T-helper 2 cell treated with Interferon-gamma antibody and Interleukin-4, amounts not matched to agents 100 ng/mL and 5 ng/mL, for 36 hours (primary cell): ENCODE measurements around the gene KLK13. TPM values are rescaled to one million over a fixed set of nuclear protein-coding genes. Genes with fewer than 3 reads are reported as not detected.

Experiments used
- intact Hi-C: fragments of 100-400 bp; cut with micrococcal nuclease; formaldehyde crosslinking; loops from one replicate; pipeline ENCODE4 v1.15.1; 2023
- total RNA-seq: library from RNA; stranded (reverse); gene quantifications from 2 replicates; pipeline ENCODE4 v1.2.3, GENCODE V29; 2022

KLK13 gene
- total RNA-seq, 1 donor from 2014 or later, result not detected

DNA sequence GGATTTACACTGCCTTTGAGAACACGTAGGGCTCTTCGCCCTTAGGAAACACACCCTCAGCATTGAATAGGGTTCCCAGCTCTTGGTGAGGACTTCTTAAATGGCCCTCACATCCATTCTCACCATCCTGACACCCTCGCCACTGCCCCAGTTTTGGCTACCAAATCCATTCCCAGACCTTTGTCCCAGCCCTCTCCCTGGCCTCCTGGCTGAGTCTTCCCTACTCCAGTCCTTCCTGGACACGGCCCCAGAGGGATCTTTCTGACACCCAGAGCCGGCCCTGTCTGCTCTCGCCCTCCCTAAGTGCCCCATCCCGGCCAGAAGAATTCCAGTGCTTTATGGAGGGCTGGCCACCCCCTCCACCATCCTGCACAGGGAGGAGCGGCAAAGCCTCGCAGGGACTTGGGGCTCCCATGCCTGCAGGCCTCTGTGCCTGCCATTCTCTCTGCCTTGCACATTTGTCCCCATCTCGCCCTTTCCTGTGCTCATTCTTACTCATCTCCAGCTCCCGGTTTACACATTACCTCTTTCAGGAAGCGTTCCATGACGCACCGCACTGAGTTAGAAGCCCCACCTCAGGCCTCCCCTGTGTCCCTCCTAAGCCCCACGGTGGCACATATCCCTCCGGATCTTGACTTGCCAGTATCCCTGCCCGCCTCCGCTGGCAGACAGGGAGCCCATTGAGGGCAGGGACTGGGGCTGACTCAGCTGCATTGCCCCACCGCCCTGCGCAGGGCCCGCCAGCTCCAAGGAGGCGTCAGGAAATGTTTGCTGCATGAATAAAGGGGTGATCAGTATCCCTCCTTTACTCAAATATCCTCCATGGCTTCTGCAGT is 28.8 kb upstream of the KLK13 start:
- intact Hi-C loops, result no loop called here

DNA sequence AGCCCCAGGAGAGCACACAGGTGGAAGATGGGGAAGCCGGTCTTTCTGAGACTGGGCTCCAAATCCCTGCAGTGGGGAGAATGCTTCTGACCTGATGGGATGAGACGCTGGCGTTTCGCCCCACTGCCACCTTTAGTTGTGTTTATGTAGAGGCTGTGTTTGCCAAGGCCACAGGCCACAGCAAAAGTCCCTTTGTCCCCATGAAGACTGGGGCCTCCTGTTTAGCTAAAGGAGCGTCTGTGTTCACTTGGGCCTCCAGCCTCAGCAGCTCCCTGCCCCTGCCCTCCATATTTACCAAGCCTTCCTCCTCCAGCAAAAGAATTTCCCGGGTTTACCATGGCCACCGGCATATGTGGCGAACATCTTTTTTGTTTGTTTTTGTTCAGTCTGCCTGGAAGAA is 28.2 kb upstream of the KLK13 start:
- intact Hi-C loops, result no loop called here

DNA sequence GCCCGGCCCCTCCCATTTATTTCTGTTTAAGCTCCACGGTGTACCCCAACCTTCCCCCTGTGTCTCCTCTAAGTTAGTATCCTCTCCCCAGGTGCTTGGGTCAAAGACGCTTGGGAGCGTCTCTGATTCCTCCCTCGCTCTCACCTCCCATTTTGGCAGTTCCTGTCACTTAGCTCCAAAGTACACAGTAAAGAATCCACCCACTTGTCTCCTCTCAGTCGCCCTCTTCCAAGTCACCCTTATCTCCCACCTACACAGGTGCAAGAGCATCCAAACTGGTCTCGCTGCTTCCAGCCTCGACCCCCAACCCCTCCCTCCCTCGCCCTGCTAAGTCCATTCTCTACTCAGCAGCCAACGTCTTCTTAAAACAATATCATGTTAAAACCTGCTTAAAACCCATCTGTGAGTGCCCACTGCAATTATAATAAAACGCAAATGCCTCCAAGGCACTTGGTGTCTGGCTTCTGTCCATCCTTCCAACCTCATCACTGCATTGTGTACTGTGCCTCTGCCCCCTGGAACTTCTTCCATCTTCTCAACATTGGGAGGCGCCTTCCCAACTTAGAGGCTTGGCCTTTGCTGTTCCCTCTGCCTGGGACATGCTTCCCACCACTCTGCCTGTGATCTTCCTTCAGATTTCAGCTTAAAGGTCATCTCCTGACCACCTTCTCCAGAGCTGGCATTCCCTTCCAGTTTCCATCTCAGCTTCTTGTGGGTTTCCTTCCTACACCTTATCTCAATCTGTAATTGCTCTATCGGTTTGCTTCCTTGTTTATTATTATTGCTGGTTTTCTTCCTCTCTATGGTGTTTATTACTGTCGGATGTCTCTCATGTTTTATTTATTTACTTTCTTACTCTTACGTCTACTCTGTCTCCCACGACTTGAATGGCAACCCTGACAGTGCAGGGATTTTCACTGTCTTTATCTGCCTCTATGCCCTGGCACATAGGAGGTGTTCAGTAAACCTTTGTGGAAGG is 27.3 kb upstream of the KLK13 start:
- intact Hi-C loops, result no loop called here

DNA sequence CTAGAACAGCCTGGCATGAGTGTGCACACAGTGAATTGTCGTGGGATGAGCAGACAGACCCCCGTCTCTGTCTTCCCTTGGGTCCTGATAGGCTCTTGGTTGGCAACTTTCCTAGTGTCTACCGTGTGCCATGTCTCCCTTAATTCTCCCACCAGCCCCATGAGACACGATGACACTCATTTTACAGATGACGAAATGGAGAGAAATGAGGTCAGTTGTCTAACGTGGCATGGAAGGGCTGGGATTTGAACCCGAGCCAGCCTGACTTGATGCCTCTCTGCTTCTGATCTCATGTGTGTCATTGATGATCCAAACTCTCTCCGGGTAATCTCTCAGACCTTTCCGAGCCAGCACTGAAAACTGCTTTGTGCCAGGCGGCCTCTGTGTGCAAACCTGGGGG is 26.2 kb upstream of the KLK13 start:
- intact Hi-C loops, result no loop called here

DNA sequence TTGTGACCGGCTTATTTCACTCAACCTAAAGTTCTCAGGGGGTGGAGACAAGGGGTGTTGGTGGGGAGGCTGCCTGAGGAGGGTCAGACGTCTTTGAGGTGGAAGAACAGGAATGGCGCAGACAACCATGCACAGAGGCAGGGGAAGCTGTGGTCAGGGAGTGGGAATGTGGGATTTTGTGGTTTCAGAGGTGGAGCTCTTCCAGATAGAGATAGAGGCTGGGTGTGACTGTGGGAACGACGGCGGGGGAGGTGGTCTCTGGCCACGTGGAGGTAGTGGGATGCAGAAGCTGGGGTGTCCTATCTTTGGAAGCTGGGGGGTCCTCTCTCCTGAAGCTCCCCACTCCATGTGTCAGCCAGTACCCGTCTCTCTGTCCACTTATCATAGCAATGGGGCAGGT is 25.6 kb upstream of the KLK13 start:
- intact Hi-C loops, result no loop called here

DNA sequence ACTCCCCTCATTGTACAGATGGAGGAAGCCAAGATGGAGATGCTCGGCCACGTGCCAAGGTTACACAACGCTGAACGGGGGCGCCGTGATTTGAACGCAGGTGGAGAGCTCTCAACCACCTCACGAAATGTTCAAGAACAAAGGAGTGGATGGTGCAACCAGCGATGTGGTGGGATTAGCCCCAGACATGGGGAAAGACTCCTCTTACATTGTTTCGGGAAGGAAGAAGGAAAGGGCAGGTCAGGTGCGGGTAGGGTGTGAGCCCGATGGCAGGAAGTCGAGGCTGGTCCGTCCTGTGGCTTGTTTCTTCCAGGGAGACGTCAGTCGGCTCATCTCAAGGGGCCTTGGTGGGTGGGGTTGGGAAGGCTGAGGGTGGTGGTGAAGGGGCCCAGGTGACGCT is 24.9 kb upstream of the KLK13 start:
- intact Hi-C loops, result no loop called here

DNA sequence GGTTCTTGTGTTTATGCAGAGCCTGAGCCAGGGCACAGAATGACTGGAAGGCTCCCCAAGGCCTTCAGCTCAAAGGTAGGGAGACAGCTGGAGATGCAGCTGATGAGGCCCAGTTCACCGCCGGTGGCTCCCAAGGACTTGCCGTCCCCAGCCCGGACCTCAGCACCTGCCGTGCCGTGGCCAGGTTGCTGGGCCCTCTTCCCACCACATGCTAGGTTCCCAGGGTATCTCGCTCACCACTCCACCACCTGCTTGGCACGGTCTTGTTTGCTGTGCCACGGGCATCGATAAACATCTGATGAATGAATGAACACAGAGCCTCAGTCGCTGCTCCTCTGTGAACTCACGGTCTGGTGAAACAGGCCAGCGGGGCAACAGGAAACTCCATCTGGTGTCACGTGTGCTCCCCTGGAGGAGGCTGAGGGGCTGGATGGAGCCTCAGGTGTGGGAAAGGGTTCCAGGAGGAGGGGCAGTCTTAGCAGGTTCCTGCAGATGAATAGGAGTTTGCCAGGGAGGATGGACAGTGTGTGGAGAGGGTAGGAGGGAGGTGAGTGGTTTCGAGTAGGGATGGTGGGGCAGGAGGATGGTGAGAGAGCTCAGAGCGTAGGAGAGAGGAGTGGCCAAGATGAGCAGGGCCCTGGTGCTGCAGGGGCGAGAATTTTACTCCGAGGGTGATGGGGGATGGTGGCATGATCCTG is 21.4 kb upstream of the KLK13 start:
- intact Hi-C loops, result no loop called here

DNA sequence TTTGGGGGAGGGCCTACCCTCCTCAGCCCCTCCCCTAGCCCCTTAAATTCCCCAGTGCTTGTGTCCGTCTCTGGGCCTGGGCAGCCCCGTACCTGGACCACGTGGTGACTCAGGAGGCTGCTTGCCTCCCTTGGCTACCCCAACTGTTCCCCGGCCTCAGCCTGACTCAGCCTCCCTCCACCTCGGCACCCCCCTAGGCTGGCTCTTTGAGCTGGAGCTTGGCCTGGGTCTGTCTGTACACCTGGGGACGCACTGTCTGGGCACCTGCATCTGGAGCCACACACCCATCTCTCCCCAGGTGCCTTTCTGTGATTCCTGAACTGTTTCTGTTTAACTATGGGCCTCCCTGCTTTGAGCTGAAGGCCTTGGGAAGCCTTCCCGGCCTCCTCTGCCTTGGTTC is 19.6 kb upstream of the KLK13 start:
- intact Hi-C loops, result no loop called here

DNA sequence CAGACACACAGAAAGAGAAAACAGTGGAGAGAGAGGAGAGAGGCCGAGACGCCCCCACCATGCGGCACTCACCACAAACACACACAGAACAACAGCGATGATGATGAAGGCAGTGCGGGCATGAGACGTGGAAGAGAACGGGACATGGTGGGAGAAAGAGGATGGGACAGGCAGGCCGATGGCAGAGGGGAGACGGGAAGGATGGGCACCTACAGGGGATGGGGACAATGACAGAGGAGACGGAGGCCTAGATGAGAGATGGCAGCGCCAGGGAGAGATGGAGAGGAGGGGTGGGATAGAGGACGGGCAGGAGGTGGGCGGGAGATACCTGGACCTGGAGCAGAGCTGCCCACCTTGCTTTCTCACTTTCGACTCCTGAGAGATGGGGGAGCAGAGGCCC is 18.9 kb upstream of the KLK13 start:
- intact Hi-C loops, result no loop called here

DNA sequence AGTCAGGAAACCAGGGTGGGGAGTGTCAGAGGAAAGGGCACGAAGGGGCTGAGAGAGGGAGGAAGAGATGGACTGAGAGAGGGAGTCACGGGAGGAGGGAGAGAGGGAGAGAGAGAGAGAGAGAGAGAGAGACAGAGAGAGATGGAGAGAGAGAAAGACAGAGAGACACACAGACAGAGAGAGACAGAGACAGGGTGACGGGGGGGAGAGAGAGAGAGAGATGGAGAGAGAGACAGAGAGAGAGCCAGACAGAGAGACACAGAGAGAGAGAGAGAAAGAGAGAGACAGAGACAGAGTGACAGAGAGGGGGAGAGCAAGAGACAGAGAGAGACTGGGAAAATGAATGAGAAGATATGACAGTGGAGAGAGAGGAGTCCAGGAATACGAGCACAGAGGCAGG is 18.3 kb upstream of the KLK13 start:
- intact Hi-C loops, result no loop called here

DNA sequence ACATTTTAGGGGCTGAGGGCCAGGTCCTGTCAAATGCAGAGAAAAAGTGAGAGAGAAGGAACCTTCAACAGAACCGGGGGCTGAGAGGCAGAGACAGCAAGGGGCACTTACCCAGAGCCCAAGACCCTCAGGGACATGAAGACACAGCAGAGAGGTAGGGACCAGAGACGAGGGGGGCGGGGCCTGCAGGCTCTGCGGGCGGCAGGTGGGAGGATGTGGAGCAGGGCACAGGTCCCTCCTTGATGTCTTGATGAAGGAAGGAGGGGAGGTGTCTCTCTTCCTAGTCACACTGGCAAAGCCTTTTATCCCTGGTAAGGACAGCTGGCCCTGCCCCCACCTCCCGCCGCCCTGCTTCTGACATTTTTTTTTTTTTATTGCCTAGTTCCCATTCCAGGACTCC is 17.7 kb upstream of the KLK13 start, which contains the start of gene KLK14:
TSS of gene KLK14 (minus strand) at position 277 of the 400 bp plus-strand sequence. CDS start at position 4, 273 bp downstream.
- intact Hi-C loops, result no loop called here

DNA sequence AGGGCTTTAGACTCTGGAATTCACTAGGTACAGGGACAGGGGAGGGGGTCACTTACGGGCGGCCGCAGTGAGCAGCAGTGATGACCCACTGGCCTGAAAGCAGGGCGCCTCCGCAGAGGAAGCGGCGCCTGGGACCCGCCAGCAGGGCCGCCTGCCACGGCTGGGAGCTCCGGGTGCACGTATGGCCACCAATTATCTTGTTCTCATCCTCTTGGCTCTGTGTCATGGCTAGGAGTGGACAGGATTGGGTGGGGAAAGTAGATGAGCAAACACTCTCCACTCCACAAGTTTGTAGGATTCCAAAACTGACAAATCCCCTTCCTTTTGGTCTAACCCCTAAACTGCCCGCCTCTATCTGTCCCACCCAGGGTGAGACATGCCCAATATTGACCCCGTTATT is 16.6 kb upstream of the KLK13 start:
- intact Hi-C loops, result no loop called here

DNA sequence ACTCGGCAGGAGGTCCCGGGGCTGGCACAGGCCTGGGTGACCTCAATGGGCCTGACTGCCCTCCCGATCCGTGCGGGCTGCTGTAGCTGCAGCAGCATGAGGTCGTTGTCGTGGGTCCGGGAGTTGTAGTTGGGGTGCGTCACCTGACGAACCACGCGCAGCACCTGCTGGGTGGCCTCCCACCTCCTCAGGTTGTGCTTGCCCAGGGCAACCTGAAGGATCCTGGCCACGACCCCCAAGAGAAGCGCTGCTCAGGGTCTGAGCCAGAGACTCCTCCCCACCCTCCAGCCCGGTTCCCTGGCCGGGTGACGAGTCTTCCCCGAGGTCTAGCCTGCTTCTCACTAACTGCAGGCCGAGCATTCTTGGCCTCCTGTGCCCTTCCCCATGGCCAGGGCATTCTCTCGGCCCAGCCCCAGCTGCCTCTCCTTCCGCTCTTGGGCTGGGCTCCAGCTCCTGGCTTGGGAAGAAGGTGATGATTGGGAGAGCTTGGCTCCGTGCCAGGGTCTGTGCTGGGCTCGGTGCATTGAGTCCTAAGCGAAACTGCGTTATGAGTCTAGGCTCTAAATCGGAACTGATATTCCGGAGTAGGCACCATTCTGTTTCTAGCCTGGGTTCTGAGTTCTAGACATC is 14.7 kb upstream of the KLK13 start:
- intact Hi-C loops, result no loop called here

DNA sequence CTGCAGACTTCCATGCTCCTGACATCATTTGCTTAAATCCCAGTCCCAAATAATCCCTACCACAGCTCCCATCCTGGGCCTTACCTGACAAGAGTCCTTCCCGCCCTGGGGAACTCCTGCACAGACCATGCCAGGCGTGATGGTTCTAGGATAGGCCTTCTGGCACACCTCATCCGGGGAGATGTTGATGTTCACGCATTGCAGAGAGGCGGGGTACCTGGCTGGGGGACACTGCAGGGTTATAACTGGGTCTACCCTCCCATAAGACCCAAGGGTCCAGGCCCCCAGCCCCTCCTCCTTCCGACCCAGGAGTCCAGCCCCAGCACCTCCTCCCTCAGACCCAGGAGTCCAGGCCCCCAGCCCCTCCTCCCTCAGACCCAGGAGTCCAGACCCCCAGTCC is 13.8 kb upstream of the KLK13 start:
- intact Hi-C loops, result no loop called here

DNA sequence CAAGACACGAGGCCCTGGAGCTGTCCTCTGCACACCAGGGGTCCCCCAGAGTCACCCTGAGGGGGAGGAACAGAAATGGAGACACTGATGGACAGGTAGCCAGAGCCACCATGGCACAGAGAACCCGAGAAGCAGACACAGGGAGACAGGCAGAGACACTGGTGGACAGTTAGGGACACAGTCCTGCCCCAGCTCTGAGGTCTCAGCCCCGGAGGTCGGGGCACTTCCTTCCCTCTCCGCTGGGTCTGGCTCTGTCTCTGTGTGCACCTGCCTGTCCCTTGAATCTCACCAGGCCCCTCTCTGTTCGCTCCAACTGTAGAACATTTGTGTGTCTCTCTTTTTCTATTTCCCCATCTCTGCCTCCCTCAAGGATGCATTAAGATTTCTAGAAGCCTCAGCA is 13.2 kb upstream of the KLK13 start:
- intact Hi-C loops, result no loop called here

DNA sequence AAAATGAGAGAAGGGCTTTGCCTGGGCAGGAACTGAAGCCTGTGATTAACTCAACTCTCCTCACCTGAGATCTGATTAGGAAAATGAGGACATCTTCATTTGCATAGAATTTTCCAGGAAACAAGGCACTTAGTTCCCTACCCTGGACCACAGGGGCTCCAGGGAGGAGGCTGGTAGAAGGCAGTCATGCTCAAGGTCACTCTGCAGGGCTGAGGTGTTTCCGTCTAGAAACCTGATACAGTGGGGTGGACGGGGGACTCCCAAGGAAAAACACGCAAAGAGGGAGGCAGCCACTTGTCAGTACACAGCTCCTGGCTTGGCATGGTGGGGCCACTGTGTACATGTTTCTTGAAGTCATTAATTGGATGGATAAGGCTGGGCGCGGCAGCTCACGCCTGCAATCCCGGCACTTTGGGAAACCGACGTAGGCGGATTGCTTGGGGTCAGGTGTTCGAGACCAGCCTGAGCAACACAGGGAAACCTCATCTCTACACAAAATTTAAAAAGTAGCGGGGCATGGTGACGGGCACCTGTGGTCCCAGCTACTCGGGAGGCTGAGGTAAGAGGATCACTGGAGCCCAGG is 11.8 kb upstream of the KLK13 start:
- intact Hi-C loops, result no loop called here

DNA sequence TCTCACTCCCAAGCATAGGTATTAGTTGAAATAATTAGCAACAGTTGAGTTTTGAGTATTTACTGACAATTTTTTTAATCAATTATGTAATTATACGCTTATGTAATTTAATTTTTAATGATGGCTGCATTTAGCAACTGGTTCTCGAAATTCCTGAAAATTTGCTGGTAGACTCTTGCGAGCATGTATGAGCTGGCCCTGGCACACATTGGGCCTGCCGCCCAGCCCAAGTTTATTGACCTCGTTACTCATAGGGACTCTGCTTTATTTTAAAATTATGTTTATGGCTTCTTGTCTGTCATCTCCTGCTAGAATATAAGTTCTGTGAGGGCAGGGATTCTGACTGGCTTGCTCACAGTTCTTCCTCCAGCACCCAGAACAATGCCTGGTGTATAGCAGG is 11.1 kb upstream of the KLK13 start:
- intact Hi-C loops, result no loop called here

DNA sequence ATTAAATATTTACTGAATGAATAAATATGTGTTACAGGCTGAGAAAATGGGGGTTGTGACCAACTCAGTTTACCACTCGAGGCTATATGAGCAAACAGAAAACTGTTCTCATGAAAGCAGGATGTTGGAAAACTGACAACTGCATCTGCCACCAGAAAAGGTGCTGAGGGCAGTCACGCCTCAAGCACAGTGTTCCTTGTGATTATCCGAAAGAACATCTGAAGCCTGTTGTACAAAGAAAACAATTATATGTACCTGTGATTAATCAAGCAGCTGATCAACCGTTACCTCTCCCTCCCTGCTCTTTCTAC is 6.2 kb upstream of the KLK13 start:
- intact Hi-C loops, result no loop called here

DNA sequence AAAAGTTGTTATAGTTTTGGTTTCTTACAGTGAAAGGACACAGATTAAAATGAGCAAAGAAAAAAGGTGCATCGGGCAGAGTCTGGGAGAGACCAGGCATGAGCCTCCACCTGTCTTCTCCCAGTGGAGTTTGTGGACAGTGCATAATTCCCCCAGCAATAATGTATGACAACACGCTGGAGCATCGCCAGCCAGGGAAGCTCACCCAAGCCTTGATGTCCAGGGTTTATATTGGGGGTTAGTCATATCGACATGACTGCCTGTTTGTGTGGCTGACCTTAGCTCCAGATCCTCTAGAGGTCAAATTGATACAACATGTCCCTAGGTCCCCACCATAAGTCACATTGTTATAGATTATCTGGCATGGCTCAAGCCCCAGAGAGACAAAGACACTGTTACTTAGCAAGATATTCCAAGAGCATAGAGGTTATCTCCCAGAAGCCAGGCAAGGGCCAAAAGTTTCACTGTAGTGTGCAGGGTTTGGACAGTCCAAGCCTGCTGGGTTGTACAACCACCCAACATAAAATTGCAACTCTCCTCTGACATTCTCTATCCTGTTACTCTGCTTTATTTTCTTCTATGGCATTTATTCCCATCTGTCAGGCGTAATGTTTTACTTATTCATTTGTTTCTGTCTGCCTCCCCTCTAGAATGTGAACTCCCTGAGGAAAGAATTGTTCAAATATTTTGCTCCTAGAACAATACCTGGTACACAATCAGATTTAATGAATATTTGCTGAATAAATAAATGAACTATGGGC is 5.6 kb upstream of the KLK13 start:
- intact Hi-C loops, result no loop called here
